Esophagus squamous epithelium (tissue), 5 donors: ENCODE measurements around the gene ZFP91. TPM values are rescaled to one million over a fixed set of nuclear protein-coding genes. Genes with fewer than 3 reads are reported as not detected.

Experiments
- DNase-seq: peaks from one replicate; lab custom pipeline; 2025; lab: John Stamatoyannopoulos, UW
- H3K27ac ChIP-seq, 4 donors: fragments of 200-600 bp; sonication (generic); one replicate each; pipeline ENCODE4 v1.5.1; 2016 to 2019; ENCODE audit warnings: mild to moderate bottlenecking in 1 of 4
- H3K27me3 ChIP-seq, 4 donors: fragments of 200-600 bp; sonication (generic); 1 replicate in 3 of 4; 2 replicates in 1 of 4; pipeline versions ENCODE4 v1.5.1 to v1.6.0; 2017 to 2021; ENCODE audit warnings: antibody characterized with exemption in 1 of 4
- H3K36me3 ChIP-seq, 3 donors: fragments of 200-600 bp; sonication (generic); one replicate each; pipeline ENCODE4 v1.5.1; 2016 to 2019
- H3K4me1 ChIP-seq, 3 donors: fragments of 200-600 bp; sonication (generic); one replicate each; pipeline ENCODE4 v1.5.1; 2017 to 2019
- H3K4me3 ChIP-seq, 4 donors: fragments of 200-600 bp; sonication (generic); 1 replicate in 3 of 4; 2 replicates in 1 of 4; pipeline ENCODE4 v1.5.1; 2016 to 2019; ENCODE audit warnings: mild to moderate bottlenecking in 2 of 4, moderate library complexity in 1 of 4
- H3K9me3 ChIP-seq, 3 donors: fragments of 200-600 bp; sonication (generic); one replicate each; pipeline ENCODE4 v1.5.1; 2016 to 2019
- POLR2A ChIP-seq, 4 donors: fragments of 450-650 bp; IDR thresholded peaks; one replicate each; pipeline ENCODE4 v1.6.1; 2017; ENCODE audit warnings: antibody characterized with exemption in 4 of 4, mild to moderate bottlenecking in 4 of 4, moderate library complexity in 3 of 4
- WGBS, 2 donors: methylation state at CpG; one replicate each; pipeline ENCODE4 v1.1.5; 2018; 5-methylcytosine and 5-hydroxymethylcytosine counted together
- intact Hi-C: fragments of 100-400 bp; cut with DNase I; formaldehyde crosslinking; loops from one replicate; pipeline ENCODE4 v1.15.0; 2022
- total RNA-seq, 4 donors: library from RNA; depleted of rRNA; stranded (reverse); fragments of >200 nt; gene quantifications; one replicate each; pipeline ENCODE4 v1.1.0, GENCODE V29; 2016
- TF ChIP-seq, protein P1 (sequence below), 6 experiments: fragments of 450-650 bp in 4 of 6; fragments of 200-600 bp in 2 of 6; sonication (generic) in 2 of 6; IDR thresholded peaks; one replicate each; pipeline ENCODE4 v1.5.1; 2016 to 2019; ENCODE audit warnings: antibody characterized with exemption in 6 of 6, mild to moderate bottlenecking in 4 of 6, moderate library complexity in 4 of 6
- donor health status: DM: yes; HTN: yes; CAD: no.

The ZFP91 gene
- total RNA-seq, 4 donors from 2014 or later = 26.6 to 48.6 (median 40.5) TPM

DNA sequence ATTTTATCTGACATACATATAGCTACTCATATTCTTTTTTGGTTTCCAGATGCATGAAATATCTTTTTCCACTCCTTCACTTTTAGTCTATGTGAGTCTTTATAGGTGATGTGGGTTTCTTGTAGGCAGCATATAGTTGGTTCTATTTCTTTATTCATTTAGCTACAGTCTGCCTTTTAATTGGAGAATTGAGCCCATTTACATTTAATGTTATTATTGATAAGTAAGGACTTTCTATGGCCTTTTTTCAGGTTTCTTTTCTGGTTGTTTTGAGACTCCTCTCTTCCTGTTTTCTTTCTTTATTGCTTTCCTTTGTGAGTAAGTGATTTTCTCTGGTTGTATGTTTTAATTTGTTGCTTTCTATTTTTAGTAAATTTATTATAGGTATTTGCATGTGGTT lies 70.8 kb downstream of the ZFP91 start:
- DNase-seq = no peak
- Histone ChIP-seq H3K27ac (no peak overlapping the region), H3K36me3 (no peaks in the 10 kb centered on the region), H3K27me3 (no peaks in the 10 kb centered on the region), H3K4me1 (peaks cover 0 to 4% (median 0%) of the 10 kb centered on the region in 3 donors), H3K4me3 (no peak overlapping the region), H3K9me3 (peaks cover 0 to 12% (median 9%) of the 10 kb centered on the region in 3 donors)
- intact Hi-C loops = no loop called here
- no peak for TF ChIP-seq POLR2A (IDR thresholded peaks at IDR 0.05)
- TF ChIP-seq, protein P1, sequence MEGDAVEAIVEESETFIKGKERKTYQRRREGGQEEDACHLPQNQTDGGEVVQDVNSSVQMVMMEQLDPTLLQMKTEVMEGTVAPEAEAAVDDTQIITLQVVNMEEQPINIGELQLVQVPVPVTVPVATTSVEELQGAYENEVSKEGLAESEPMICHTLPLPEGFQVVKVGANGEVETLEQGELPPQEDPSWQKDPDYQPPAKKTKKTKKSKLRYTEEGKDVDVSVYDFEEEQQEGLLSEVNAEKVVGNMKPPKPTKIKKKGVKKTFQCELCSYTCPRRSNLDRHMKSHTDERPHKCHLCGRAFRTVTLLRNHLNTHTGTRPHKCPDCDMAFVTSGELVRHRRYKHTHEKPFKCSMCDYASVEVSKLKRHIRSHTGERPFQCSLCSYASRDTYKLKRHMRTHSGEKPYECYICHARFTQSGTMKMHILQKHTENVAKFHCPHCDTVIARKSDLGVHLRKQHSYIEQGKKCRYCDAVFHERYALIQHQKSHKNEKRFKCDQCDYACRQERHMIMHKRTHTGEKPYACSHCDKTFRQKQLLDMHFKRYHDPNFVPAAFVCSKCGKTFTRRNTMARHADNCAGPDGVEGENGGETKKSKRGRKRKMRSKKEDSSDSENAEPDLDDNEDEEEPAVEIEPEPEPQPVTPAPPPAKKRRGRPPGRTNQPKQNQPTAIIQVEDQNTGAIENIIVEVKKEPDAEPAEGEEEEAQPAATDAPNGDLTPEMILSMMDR (IDR thresholded peaks at IDR 0.05) = no peak

DNA sequence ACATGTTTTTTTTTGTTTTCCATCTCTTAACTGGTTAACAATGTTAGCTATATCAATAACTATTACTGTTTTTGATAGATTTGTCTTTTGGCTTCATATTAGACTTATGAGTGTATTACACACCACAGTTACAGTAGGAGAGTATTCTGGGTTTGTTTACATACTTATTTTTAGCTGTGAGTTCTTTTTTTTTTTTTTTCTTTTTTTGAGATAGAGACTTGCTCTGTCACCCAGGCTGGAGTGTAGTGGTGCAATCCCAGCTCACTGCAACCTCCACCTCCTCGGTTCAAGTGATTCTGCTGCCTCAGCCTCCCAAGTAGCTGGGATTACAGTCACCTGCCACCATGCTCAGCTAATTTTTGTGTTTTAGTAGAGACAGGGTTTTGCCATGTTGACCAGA lies 71.6 kb downstream of the ZFP91 start:
- intact Hi-C loops = no loop called here
- 53 to 67% methylated on average over 1 of the region's 1 CpG for WGBS, 2 donors

DNA sequence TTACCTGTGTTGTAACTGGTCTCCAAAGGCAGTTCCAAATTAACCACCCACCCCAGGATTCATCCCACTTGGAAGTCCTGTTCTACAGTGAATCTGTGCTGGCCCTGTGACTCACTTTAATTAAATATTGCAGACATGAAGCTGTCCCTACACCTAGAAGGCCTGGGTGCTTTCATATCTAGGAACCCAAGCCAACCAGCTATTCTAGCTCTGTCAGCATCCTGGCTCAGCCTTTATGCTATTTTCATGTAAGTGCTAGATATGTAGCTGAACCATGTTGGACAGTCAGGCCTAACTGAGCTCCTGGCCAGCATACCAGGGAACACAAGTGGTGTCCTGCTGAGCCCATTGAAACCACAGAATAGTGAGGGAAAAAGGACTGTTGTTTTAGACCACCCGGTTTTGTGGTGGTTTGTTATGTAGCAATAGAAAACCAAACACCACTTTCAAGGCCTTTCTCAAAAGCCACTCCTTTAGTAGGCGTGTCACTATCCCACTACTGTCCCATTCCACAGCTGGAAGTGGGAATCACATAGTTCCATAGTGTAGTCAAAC lies 73.9 kb downstream of the ZFP91 start:
- H3K9me3 ChIP-seq = peaks cover 0 to 3% (median 0%) of the 10 kb centered on the region in 3 donors
- intact Hi-C loops = no loop called here
- no peak overlapping the region for H3K4me3 ChIP-seq
- no peak for TF ChIP-seq POLR2A (IDR thresholded peaks at IDR 0.05)
- TF ChIP-seq, protein P1 (IDR thresholded peaks at IDR 0.05) = no peak
- no peaks in the 10 kb centered on the region for H3K36me3 ChIP-seq
- DNase-seq = no peak
- H3K27ac ChIP-seq = no peak overlapping the region
- WGBS, 2 donors = 62 to 63% methylated on average over 2 of the region's 2 CpGs
- H3K4me1 ChIP-seq = peaks cover 0 to 4% (median 0%) of the 10 kb centered on the region in 3 donors
- no peaks in the 10 kb centered on the region for H3K27me3 ChIP-seq

More for the DNA sequence above, 71.6 kb downstream of the ZFP91 start:
- H3K9me3 ChIP-seq = peaks cover 0 to 9% (median 7%) of the 10 kb centered on the region in 3 donors
- H3K27me3 ChIP-seq = no peaks in the 10 kb centered on the region
- no peak overlapping the region for H3K27ac ChIP-seq
- peaks cover 0 to 4% (median 0%) of the 10 kb centered on the region in 3 donors for H3K4me1 ChIP-seq
- TF ChIP-seq, protein P1 (IDR thresholded peaks at IDR 0.05) = no peak
- no peak for TF ChIP-seq POLR2A (IDR thresholded peaks at IDR 0.05)
- H3K36me3 ChIP-seq = no peaks in the 10 kb centered on the region
- no peak overlapping the region for H3K4me3 ChIP-seq
- DNase-seq = no peak

DNA sequence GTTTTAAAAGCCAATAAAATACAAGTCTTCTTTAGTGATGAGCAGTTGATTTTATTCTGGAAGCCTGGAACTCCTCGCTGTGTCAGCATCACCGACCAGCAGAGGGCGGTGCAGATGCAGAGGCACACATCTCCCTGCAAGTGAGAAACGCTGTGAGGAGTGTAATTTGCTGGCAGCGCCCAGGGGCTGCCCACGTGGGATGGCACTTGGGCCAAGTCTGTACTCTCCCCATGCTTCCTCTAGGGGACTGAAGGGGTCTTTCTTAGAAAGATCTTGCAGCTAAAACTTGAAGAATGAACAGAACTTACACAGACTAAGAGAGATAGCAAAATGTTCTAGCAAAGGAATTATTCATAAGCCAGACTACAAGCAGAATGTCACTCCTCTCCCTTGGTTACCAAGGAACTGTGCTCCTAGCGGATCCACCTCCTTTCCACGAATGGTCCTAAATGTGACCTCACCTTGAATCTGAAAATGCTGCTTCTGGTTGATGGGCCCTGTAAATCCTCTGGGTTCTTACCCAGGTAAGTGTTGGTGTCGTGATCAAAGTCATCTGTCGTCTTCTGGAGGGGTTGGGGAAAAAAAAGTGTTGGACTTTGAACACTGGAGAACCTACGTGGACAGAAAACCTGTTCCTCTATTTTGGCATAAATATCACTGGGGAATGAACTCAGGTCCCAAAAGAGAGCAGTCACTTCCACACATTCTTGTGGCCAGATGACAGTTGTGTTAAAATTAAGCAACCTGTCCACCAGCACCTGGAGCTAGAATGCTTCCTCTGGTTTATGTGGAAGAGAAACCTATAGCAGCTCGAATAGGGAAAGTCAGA lies 75.4 kb downstream of the ZFP91 start:
- Histone ChIP-seq H3K36me3 (no peaks in the 10 kb centered on the region), H3K27ac (no peak overlapping the region), H3K27me3 (no peaks in the 10 kb centered on the region), H3K4me1 (peaks cover 0 to 15% (median 3%) of the 10 kb centered on the region in 3 donors), H3K9me3 (no peaks in the 10 kb centered on the region), H3K4me3 (no peak overlapping the region)
- 26 to 27% methylated on average over 8 to 12 of the region's 12 CpGs for WGBS, 2 donors
- intact Hi-C loops = no loop called here
- TF ChIP-seq POLR2A (IDR thresholded peaks at IDR 0.05) = no peak
- TF ChIP-seq, protein P1 (IDR thresholded peaks at IDR 0.05) = peak; percentile 75 to 88 (median 84)
- no peak for DNase-seq

DNA sequence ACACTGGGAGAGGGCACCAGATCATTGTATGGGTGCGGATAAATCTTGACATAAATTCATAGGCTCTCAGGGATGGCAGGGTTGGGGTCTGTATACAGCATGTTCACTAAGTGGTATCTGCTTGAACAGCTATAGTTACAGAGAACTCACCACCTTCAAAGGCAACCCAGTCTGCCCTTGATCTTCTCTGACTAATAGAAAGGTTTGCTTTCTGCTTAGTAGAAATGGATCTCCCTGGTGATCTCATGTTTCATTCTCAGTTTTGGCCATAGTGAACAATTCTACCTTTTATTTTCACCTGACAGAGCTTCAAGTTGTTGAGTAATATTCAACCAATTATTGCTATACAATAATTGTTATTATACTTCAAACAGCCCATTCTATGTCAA lies 76.0 kb downstream of the ZFP91 start:
- Histone ChIP-seq H3K4me1 (peaks cover 0 to 19% (median 3%) of the 10 kb centered on the region in 3 donors), H3K27me3 (no peaks in the 10 kb centered on the region), H3K36me3 (no peaks in the 10 kb centered on the region), H3K9me3 (no peaks in the 10 kb centered on the region), H3K27ac (no peak overlapping the region), H3K4me3 (no peak overlapping the region)
- DNase-seq = no peak
- TF ChIP-seq POLR2A (IDR thresholded peaks at IDR 0.05) = no peak
- TF ChIP-seq, protein P1 (IDR thresholded peaks at IDR 0.05) = no peak
- intact Hi-C loops = no loop called here
- 85 to 100% methylated on average over 1 of the region's 1 CpG for whole genome bisulfite sequencing, 2 donors
